ENCODE data around the gene LGALS3BP.

DNA sequence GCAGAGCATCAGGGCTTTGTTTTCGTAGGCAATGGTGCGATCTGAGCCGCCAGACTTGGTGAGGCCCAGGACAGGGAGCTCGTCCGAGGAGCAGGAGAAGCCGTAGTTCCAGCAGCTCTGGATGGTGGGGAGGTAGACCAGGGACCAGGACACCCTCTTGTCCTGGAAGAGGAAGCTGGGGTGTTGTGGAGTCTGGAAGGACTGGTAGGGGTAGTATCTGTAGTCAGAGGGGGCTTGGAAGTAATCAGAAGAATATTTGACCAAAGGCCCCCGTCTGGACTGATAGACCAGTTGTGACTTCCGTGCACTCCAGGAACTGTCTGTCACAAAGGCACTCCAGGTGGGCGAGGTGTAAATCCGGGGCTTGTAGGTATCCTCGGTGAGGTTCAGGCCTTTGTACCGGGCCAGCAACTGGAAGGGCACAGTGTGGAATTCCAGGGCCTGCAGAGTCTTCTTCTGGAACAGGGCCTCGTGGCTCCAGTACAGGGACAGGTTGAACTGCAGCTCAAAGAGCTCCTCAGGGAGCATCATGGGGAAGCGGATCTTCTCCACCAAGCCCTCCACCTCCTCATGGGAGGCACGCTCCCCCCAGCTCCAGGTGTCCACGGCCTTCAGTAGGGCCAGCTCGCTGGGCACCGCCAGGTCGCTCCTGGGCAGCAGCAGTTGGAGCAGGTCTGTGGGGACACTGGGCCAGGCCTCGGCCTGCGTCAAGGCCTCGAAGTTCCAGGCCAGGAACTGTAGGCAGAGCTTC is 7.8 kb downstream of the LGALS3BP start:
- TF ChIP-seq, protein P1, sequence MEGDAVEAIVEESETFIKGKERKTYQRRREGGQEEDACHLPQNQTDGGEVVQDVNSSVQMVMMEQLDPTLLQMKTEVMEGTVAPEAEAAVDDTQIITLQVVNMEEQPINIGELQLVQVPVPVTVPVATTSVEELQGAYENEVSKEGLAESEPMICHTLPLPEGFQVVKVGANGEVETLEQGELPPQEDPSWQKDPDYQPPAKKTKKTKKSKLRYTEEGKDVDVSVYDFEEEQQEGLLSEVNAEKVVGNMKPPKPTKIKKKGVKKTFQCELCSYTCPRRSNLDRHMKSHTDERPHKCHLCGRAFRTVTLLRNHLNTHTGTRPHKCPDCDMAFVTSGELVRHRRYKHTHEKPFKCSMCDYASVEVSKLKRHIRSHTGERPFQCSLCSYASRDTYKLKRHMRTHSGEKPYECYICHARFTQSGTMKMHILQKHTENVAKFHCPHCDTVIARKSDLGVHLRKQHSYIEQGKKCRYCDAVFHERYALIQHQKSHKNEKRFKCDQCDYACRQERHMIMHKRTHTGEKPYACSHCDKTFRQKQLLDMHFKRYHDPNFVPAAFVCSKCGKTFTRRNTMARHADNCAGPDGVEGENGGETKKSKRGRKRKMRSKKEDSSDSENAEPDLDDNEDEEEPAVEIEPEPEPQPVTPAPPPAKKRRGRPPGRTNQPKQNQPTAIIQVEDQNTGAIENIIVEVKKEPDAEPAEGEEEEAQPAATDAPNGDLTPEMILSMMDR (conservative IDR thresholded peaks at IDR 0.05), result no peak
- no peak for TF ChIP-seq EZH2 (IDR thresholded peaks at IDR 0.05; ENCODE audit: low read depth)

Measured in PC-9 (cell line).